Stimulated activated naive CD4-positive, alpha-beta T cell (primary cell): ENCODE results near the gene UBXN11.
A peak's percentile ranks its signal among the peaks of the same experiment; 100 is the strongest.
"Not testable (repeated sequence)": the region's sequence is repeated elsewhere in the genome, so short reads cannot be mapped to it uniquely, and the experiment has no call there.

ENCODE experiments used
- DNase-seq, 6 experiments: peaks; one replicate each; lab custom pipeline; 2025; lab: John Stamatoyannopoulos, UW

Gene UBXN11

DNA sequence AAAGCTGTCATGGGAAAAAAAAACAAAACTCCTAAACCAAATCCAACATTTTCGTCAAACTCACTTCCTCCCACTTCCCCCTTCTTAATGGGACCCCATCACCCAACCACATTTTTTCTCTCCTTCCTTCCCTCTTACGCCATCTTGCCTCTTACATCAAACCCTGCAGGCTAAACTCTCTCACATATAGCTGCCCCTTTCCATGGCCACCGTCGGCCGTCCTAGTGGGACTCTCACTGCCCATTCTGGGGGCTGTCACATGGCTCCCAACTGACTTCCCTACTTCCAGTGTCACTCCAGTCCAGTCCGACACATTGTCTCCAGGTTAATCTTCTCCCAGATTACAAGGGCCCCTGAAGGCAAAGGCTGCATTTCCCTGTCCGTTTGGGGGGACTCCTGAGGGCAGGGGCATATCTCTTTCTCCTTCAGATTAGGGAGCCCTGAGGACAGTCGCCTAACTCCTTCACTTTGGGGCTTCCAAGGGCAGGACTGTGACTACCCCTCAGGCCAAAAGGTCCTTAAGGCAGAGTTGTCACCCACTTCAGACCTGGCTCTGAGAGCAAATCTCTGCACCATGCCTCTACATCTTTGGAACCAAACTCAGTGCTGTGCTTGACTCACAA lies 658 bp downstream of the UBXN11 start:
- DNase-seq = no peak

DNA sequence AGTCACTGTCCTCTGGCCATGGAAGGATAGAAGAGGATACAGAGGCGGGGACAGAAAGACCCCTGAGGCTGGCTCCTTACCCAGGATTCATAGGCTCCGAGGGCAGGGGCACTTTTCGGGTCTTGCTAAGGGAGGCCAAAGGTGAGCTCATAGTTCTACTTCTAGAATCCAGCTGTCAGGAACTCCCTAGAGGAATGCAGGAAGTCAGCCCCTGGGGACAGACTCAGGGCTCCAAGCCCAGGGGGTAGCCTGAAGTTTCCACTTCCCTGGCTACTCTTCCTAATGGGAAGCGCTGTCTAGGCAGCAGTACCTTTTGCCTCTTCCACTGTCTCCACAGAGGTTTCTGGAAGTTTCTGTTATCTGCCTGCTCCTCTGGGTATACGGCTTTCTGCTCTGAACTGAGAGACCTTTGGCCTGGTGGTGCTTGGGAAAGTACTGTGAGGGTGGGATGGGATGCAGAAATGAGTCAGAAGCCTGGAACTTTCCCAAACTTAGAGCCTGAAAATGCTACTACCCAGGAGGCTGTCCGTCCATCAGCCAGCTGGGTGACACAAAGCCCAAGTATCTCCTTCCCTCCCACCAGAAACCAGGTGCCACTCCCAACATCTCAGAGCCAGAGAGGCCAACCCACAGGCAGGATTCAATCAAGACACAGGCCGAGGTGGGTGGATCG lies 3.6 kb downstream of the UBXN11 start:
- DNase-seq = no peak

- DNase-seq = no peak
These were observed 5.7 kb downstream of the UBXN11 start for GRCh38 chr1:26300578-26301275.

GRCh38 chr1:26297791-26298124 lies 8.7 kb downstream of the UBXN11 start:
- DNase-seq = no peak

GRCh38 chr1:26297057-26297790 lies 9.2 kb downstream of the UBXN11 start:
- DNase-seq = no peak

GRCh38 chr1:26296340-26297056 lies 9.9 kb downstream of the UBXN11 start:
- DNase-seq = no peak

DNA sequence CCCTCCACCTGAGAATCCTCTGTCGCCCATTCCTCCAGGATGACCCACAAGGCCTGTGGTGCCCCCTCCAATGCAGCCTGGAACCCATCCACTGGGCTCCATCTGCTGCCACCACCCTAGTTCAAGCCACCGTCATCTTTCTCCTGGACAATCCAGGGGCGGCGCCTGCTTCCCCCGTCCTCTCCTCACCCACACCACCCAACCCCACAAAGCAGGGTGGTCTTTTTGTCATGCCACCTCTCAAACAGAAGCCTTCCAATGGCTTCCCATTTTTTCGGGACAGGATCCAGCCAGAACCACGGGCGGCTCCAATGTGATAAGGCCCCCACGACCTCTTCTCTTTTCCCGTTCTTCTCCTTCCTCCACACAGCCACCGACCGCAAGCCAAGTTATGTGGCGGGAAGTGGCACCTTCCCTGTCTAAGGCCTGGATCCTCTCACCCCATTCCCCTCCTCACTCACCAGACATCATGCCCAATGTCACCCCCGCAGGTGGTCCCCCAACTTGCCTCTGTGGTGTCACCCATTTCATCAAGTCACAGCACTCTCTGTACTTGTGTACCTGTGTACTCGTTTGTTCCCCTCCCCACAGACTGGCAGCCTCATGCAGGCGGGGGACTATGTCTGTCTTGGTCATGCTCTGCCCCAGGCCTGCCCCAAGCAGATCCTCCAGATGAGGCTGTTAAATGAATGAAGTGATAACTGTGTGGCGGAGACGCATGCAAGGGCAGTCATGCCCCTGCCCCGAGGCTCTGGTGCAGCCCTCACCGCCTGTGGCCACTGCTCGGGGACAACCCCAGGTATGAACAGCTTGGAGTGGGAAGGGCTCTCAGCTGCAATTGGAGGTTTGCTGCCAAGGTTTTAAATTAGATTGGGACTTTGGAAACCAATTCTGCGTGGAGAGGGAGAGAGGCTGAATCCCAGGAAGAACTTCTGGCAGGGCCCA lies 11.0 kb downstream of the UBXN11 start:
- DNase-seq = no peak

DNA sequence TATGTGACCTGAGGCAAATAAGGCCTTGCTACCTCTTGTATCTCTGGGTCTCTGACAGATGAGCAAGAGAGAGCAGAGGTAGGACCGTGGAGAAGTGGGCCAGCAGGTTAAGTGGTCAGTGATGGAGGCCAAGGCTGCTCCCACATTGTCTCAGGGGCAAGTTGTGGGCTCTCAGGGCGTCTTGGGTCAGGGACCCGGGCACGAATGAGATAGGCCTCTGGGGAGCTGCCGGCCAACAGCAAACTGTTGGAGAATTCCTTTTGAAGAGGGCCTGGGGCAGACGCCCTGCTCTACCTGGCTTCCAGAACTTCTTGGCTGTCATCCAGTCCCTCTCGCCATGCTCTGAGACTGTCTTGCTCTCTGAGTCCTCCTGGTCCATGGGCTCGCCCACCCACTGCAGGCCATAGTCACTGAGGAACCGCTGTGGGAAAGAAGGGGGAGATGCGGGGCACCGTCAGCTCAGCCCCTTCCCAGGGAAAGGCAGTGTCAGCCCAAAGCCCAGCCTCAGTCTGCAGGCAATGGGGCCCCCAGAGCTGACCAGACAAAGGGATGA lies 12.4 kb downstream of the UBXN11 start:
- no peak for DNase-seq

GRCh38 chr1:26292735-26293134 lies 13.7 kb downstream of the UBXN11 start:
- DNase-seq = not testable (repeated sequence)

GRCh38 chr1:26291939-26292338 lies 14.5 kb downstream of the UBXN11 start:
- no peak for DNase-seq

DNA sequence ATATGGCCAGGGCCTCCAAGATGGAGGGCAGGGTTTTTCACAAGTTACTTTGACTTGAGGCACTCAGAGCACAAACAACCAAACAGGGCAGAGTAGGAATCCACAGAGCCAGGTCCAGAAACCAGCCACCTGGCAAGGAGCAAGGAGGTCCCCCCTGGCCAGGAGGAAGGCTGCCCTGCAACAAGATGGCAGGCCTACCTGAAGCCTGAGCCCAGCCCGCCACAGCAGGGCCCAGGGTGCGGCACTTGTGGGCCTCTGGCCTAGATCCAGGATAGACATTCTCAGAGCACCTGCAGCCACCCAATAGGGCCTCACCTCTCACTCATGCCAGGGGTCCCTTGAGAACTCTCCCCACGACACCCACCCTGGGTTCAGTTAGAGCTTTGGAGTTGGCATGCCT lies 15.0 kb downstream of the UBXN11 start:
- DNase-seq = no peak

- DNase-seq = no peak
These were observed 15.6 kb downstream of the UBXN11 start for GRCh38 chr1:26290882-26291261.

DNA sequence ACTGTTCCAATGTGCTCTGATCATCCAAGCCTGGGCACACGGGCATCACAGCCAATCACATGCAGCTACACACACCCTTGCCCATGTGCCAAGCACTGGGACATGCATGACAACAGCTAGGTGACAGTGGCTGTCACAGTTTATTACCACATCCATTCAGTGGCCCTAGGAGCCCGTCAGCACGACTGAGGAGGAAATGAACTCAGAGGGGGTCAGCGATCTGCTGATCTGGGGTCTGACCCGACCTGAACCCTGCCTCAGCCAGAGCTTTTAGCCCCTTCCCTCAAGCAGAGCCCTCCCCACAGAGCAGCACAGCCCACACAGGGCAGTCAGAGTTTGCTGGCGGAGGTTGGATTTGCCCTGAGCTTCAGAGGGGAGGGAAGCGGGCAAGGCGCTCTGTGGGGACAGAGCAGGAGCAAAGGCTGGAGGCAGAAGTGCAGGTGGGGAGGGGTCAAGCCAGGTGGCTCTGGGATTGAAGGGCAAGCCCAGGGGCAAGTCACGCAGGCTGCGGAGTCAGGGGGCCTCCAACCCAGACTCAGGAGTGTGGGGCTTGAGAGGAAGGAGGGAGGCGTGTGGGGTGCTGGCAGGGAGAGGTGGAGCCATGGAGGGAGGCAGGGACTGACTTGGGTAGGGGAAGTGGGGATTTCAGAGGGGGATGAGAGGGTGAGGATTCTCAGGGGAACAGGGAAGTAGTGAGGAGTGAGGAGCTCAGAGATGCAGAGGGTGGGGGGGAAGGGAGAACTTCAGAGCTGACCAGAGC lies 16.1 kb downstream of the UBXN11 start:
- peak in 1 of 6 experiments; percentile 20 for DNase-seq

DNA sequence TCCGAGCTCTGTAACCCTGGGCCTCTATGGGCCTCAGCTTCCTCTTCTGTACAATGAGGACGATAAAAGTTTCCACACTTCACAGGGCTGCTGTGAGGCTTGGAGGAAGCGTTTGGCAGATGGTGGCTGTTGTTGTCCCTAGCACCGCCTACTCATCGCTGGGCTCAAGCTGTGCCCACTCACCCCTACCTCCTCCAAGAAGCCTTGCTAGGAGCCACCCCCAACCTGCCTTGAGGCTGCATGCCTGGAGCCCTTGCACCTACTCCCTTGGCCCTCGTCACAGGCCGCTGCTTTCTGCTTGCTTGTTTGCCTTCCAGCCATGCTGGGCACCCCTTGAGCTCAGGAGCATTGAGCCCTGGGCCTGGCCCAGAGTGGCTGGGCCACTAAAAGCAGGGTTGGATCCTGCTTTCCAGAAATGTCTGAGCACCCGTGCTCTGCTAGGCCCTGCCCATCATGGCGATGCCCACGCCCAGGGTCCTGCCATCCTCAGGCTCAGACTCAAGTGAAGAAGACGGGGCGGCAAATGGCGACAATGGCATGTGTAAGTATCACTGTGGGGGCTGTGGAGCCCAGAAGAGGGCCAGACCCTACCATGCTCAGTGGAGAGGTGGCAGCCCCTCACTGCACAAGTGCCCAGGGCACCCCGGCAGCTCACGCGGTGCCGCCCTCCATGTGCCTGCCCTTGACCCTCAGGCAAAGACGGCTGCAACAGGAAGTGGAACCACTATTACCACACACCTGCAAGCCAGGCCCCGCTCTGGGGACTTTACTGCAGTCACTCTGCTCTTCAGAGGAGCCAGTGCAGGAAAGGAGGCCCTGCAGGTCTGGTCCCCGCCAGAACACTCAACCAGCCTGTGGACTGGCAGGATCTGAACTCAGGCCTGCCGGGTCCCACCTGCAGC lies 17.0 kb downstream of the UBXN11 start:
- DNase-seq = peak in 4 of 6 experiments; percentile 15 to 34 (median 24)

GRCh38 chr1:26288311-26288941 lies 18.0 kb downstream of the UBXN11 start:
- peak in 3 of 6 experiments; percentile 23 to 39 (median 29) for DNase-seq

- no peak for DNase-seq
These were observed 18.6 kb downstream of the UBXN11 start for GRCh38 chr1:26287811-26288210.

- peak; percentile 28 to 81 (median 66) for DNase-seq
These were observed 19.3 kb downstream of the UBXN11 start for GRCh38 chr1:26287033-26287711.

DNA sequence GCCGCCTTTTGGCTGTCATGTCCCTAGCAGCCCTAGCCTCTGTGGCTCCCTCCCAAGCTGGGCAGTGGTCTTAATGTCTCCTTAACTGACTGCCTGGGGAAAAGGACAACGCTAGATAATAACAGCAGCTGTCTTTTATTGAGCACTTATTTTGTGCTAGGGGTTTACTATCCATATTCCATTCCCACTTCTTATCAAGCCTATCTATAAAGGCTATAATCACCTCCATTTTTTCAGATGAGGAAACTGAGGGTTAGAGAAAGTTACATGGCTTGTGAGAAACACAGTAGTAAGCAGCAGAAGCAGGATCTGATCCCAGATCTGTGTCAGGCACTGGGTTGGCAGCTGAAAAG lies 20.4 kb downstream of the UBXN11 start:
- no peak for DNase-seq
